Lower leg skin (tissue), 4 donors: ENCODE results near the gene RIBC2. TPM values are rescaled to one million over a fixed set of nuclear protein-coding genes. Genes with fewer than 3 reads are reported as not detected.
"Not testable (repeated sequence)": the region's sequence is repeated elsewhere in the genome, so short reads cannot be mapped to it uniquely, and the experiment has no call there.

Experiments
- DNase-seq, 2 donors: peaks; one replicate each; pipeline ENCODE4 v3.0.0-alpha.2; 2019; ENCODE audit warnings: low spot score in 2 of 2
- H3K4me3 ChIP-seq: fragments of 200-600 bp; sonication (generic); 2 replicates; pipeline ENCODE4 v1.5.1; 2017; ENCODE audit warnings: mild to moderate bottlenecking, low read depth; ENCODE audit not compliant: poor library complexity, severe bottlenecking
- CTCF ChIP-seq, 3 donors: fragments of 450-650 bp; IDR thresholded peaks; one replicate each; pipeline ENCODE4 v1.5.1; 2016; ENCODE audit warnings: antibody characterized with exemption in 3 of 3, mild to moderate bottlenecking in 3 of 3, moderate library complexity in 2 of 3
- POLR2A ChIP-seq, 2 donors: fragments of 450-650 bp; IDR thresholded peaks; one replicate each; pipeline ENCODE4 v1.6.1; 2016 to 2017; ENCODE audit warnings: antibody characterized with exemption in 2 of 2, mild to moderate bottlenecking in 1 of 2, moderate library complexity in 1 of 2
- WGBS, 2 donors: methylation state at CpG; one replicate each; pipeline ENCODE4 v1.1.5; 2018; 5-methylcytosine and 5-hydroxymethylcytosine counted together
- intact Hi-C: fragments of 100-400 bp; cut with DNase I; formaldehyde crosslinking; loops from one replicate; pipeline ENCODE4 v1.15.0; 2023; ENCODE audit warnings: low total_unique reads
- total RNA-seq, 4 donors: library from RNA; depleted of rRNA; stranded (reverse); fragments of >200 nt; gene quantifications; one replicate each; pipeline ENCODE4 v1.1.0, GENCODE V29; 2016

The RIBC2 gene
- total RNA-seq, 4 donors from 2014 or later, result 0.17 to 2.3 (median 1.1) TPM

GRCh38 chr22:45448431-45448830 is 34.9 kb downstream of the RIBC2 start:
- TF ChIP-seq POLR2A (IDR thresholded peaks at IDR 0.05) (no peak), CTCF (IDR thresholded peaks at IDR 0.05) (no peak)
- intact Hi-C loops, result no loop called here
- H3K4me3 ChIP-seq, result no peak overlapping the region
- WGBS, 2 donors, result 48 to 52% methylated on average over 9 of the region's 9 CpGs
- peak; percentile 76 to 95 for DNase-seq

DNA sequence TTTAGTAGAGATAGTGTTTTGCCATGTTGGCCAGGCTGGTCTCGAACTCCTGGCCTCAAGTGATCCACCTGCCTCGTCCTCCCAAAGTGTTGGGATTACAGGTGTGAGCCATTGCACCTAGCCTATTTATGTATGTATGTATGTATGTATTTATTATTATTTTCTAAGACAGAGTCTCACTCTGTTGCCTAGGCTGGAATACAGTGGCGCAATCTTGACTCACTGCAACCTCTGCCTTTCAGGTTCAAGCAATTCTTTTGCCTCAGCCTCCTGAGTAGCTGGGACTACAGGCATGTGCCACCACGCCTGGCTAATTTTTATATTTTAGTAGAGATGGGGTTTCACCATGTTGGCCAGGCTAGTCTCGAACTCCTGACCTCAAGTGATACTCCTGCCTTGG is 35.9 kb downstream of the RIBC2 start:
- 94 to 96% methylated on average over 5 of the region's 5 CpGs for WGBS, 2 donors
- DNase-seq, H3K4me3 ChIP-seq, intact Hi-C loops: not testable (repeated sequence)

- intact Hi-C loops, result no loop called here
- no peak for DNase-seq
- TF ChIP-seq CTCF (IDR thresholded peaks at IDR 0.05) (no peak), POLR2A (IDR thresholded peaks at IDR 0.05) (no peak)
- no peak overlapping the region for H3K4me3 ChIP-seq
- 85 to 87% methylated on average over 16 of the region's 16 CpGs for WGBS, 2 donors
These were observed 36.8 kb downstream of the RIBC2 start for GRCh38 chr22:45450101-45450785.

GRCh38 chr22:45450921-45451651 is 37.6 kb downstream of the RIBC2 start:
- H3K4me3 ChIP-seq, result no peak overlapping the region
- WGBS, 2 donors, result 35 to 37% methylated on average over 12 of the region's 12 CpGs
- intact Hi-C loops, result no loop called here
- peak; percentile 77 to 90 for DNase-seq
- TF ChIP-seq POLR2A (IDR thresholded peaks at IDR 0.05), result no peak

DNA sequence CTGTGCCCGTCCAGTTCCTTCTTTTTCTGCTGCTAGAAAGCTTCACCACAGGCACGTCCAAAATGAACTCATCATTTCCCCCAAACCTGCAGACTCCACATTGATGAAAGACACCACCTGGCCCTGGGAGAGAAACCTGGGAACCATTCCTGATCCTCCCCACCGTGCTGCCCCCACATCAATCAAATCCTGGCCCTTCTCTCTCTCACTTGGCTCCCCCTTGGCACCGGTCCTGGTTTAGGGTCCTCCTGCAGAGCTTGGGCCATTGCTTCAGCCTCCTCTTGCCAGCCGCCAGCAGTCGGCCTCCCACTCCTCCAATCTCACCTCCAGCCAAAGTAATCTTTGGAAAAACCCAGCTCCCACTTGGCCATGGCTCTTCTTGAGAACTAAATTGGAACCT is 38.5 kb downstream of the RIBC2 start:
- H3K4me3 ChIP-seq, result no peak overlapping the region
- WGBS, 2 donors, result 69 to 83% methylated on average over 6 of the region's 6 CpGs
- intact Hi-C loops, result no loop called here

GRCh38 chr22:45452565-45453379 is 39.3 kb downstream of the RIBC2 start:
- intact Hi-C loops, result no loop called here
- no peak for TF ChIP-seq POLR2A (IDR thresholded peaks at IDR 0.05)
- TF ChIP-seq CTCF (IDR thresholded peaks at IDR 0.05), result no peak
- H3K4me3 ChIP-seq, result no peak overlapping the region
- DNase-seq, result no peak
- 65 to 70% methylated on average over 8 of the region's 8 CpGs for WGBS, 2 donors

More for the DNA sequence above, 38.5 kb downstream of the RIBC2 start:
- DNase-seq, result no peak
- TF ChIP-seq POLR2A (IDR thresholded peaks at IDR 0.05) (no peak), CTCF (IDR thresholded peaks at IDR 0.05) (no peak)
